K562 (cell line): Measurements from ENCODE around the gene CACNG8. TPM values are rescaled to one million over a fixed set of nuclear protein-coding genes. Genes with fewer than 3 reads are reported as not detected.

ENCODE experiments used
- ATAC-seq: fragments of 200-7000 bp; cut with Tn5 transposase; 3 replicates; pipeline ENCODE4 v1.9.1; 2020; ENCODE audit warnings: moderate library complexity
- BruUV-seq: library from RNA; stranded (reverse); fragments of 400-500 nt; replicated peaks from 2 replicates; lab custom pipeline; 2021; lab: Mats Ljungman, UMichigan
- CTCF ChIA-PET: fragments of 300-600 bp; formaldehyde crosslinking; extraction: SDS; loops from one replicate; lab custom pipeline; 2021; ENCODE audit warnings: low intra/inter-chr PET ratio; lab: Yijun Ruan, JAX
- POLR2A ChIA-PET: fragments of 300-600, 350-650 bp; sonication (Branson Sonifier 250); formaldehyde crosslinking; extraction: SDS; loops from one replicate; lab custom pipeline; 2021; ENCODE audit warnings: antibody characterized with exemption, inconsistent platforms; lab: Yijun Ruan, JAX
- DNase-seq, 4 experiments: peaks; one replicate each; pipeline versions ENCODE4 v3.0.0 to v3.0.0-alpha.2; 2011 to 2018; ENCODE audit warnings: low spot score in 3 of 4, mixed read lengths in 3 of 4; ENCODE audit errors: extremely low read depth in 1 of 4
- FAIRE-seq: peaks from 2 replicates; lab custom pipeline; 2011; peaks lifted over from hg19 to GRCh38; lab: Jason Lieb, UNC
- H2AFZ ChIP-seq: 2 replicates; pipeline ENCODE4 v1.6.0; 2011; ENCODE audit warnings: low read depth, low read length, control low read depth, inconsistent platforms
- H3K27ac ChIP-seq: fragments of 200-600 bp; 3 replicates; pipeline ENCODE4 v1.8.0; 2011; ENCODE audit warnings: low read depth, mild to moderate bottlenecking, control low read depth, inconsistent platforms, low read length, moderate library complexity, mixed read lengths; ENCODE audit errors: extremely low read depth
- H3K27me3 ChIP-seq, 2 experiments: fragments of 300-600 bp in 1 of 2; 2 replicates in 1 of 2; 3 replicates in 1 of 2; pipeline versions ENCODE4 v1.6.0 to v1.8.0; 2011; ENCODE audit warnings: inconsistent platforms in 2 of 2, low read length in 2 of 2, mild to moderate bottlenecking in 1 of 2, mixed read lengths in 1 of 2, moderate library complexity in 1 of 2; ENCODE audit not compliant: control insufficient read depth in 2 of 2, insufficient read depth in 2 of 2
- H3K36me3 ChIP-seq: fragments of 300-600 bp; 3 replicates; pipeline ENCODE4 v1.8.0; 2011; ENCODE audit warnings: mild to moderate bottlenecking, low read length, inconsistent platforms; ENCODE audit not compliant: control insufficient read depth, insufficient read depth
- H3K4me1 ChIP-seq, 2 experiments: fragments of 200-600 bp in 1 of 2; replicated peaks in 1 of 2; 2 replicates in 1 of 2; 3 replicates in 1 of 2; pipeline versions ENCODE4 v1.5.1 to v1.8.0; 2011; ENCODE audit warnings: inconsistent platforms in 2 of 2, low read length in 2 of 2, mild to moderate bottlenecking in 1 of 2, mixed read lengths in 1 of 2, moderate library complexity in 1 of 2; ENCODE audit not compliant: control insufficient read depth in 2 of 2, insufficient read depth in 2 of 2
- H3K4me2 ChIP-seq: 2 replicates; pipeline ENCODE4 v1.6.1; 2011; ENCODE audit warnings: low read length, control low read depth, inconsistent platforms, mixed read lengths; ENCODE audit not compliant: insufficient read depth
- H3K4me3 ChIP-seq: fragments of 200-600 bp; sonication (generic), shearing (Covaris generic); 2 replicates; pipeline ENCODE4 v1.5.1; 2016; ENCODE audit warnings: control low read depth, inconsistent platforms
- H3K79me2 ChIP-seq: fragments of 200-600 bp; 3 replicates; pipeline ENCODE4 v1.8.0; 2011; ENCODE audit warnings: low read length, inconsistent platforms; ENCODE audit not compliant: control insufficient read depth, insufficient read depth
- H3K9ac ChIP-seq, 2 experiments: 2 replicates each; pipeline versions ENCODE4 v1.6.0 to v1.6.1; 2011; ENCODE audit warnings: low read depth in 2 of 2, low read length in 2 of 2, control low read depth in 1 of 2, inconsistent platforms in 1 of 2, mild to moderate bottlenecking in 1 of 2, mixed read lengths in 1 of 2; ENCODE audit not compliant: insufficient read depth in 1 of 2
- H3K9me1 ChIP-seq: one replicate; pipeline ENCODE4 v1.6.0; 2011; ENCODE audit warnings: inconsistent platforms, mild to moderate bottlenecking, low read length, moderate library complexity; ENCODE audit not compliant: control insufficient read depth, insufficient read depth
- H3K9me3 ChIP-seq: replicated peaks from 2 replicates; pipeline ENCODE4 v1.5.1; 2011; ENCODE audit warnings: low read depth, low read length, inconsistent platforms; ENCODE audit not compliant: control insufficient read depth, insufficient read depth
- H4K20me1 ChIP-seq: replicated peaks from 2 replicates; pipeline ENCODE4 v1.6.1; 2011; ENCODE audit warnings: low read length, inconsistent platforms, mixed read lengths; ENCODE audit not compliant: control insufficient read depth, insufficient read depth
- U2AF1 ChIP-seq: fragments of 200-400 bp; formaldehyde crosslinking; optimal IDR thresholded peaks from 2 replicates; pipeline ENCODE3; 2017; ENCODE audit warnings: mild to moderate bottlenecking, low read depth, low read length, moderate library complexity
- WGBS: fragments of 100-300 bp; shearing (Covaris generic); methylation state at CpG from one replicate; pipeline ENCODE4 v1.1.6; 2016; ENCODE audit warnings: low coverage, mixed read lengths; ENCODE audit not compliant: insufficient coverage; ENCODE audit errors: missing lambda C conversion rate; 5-methylcytosine and 5-hydroxymethylcytosine counted together
- in situ Hi-C: fragments of 300-500 bp; cut with MboI; formaldehyde crosslinking; loops from 4 replicates; pipeline ENCODE4 v1.15.0; 2018; ENCODE audit warnings: inconsistent platforms, mixed read lengths
- intact Hi-C: fragments of 100-400 bp; cut with micrococcal nuclease; formaldehyde crosslinking; loops from 2 replicates; pipeline ENCODE4 v1.14.2; 2022
- polyA plus RNA-seq, 8 experiments: library from polyadenylated mRNA; depleted of rRNA in 4 of 8; stranded (reverse) in 5 of 8; unstranded in 3 of 8; fragments of >200 nt; fragmentation: Nextera tagmentation in 2 of 8; fragmentation: Illumina TruSeq in 1 of 8; extraction: Ambion mirVana in 2 of 8; extraction: Trizol in 1 of 8; gene quantifications; 2 replicates each; pipeline versions ENCODE4 v1.2.1 to v1.2.3, GENCODE V29; 2011 to 2014; ENCODE audit warnings: inconsistent platforms in 1 of 8, missing spikeins in 1 of 8
- total RNA-seq, 7 experiments: library from RNA; depleted of rRNA in 6 of 7; stranded (reverse); fragments of >200 nt in 6 of 7; fragmentation: Illumina TruSeq in 2 of 7; extraction: Trizol in 2 of 7; gene quantifications; 2 replicates each; pipeline versions ENCODE4 v1.2.1 to v1.2.3, GENCODE V29; 2011 to 2021; ENCODE audit warnings: low replicate concordance in 1 of 7
- TF ChIP-seq, protein P1 (sequence below), 2 experiments: fragments of 450-650 bp; IDR thresholded peaks; 2 replicates each; pipeline ENCODE4 v1.6.1; 2018; ENCODE audit warnings: mild to moderate bottlenecking in 2 of 2, low read depth in 1 of 2; ENCODE audit not compliant: partially characterized antibody in 2 of 2

Gene CACNG8
- total and polyA plus RNA-seq, 9 of the 15 experiments (the other 6 are each of a cell fraction or from before 2014, with no cell fraction given): 0.02 to 0.05 TPM; not detected in 7

DNA sequence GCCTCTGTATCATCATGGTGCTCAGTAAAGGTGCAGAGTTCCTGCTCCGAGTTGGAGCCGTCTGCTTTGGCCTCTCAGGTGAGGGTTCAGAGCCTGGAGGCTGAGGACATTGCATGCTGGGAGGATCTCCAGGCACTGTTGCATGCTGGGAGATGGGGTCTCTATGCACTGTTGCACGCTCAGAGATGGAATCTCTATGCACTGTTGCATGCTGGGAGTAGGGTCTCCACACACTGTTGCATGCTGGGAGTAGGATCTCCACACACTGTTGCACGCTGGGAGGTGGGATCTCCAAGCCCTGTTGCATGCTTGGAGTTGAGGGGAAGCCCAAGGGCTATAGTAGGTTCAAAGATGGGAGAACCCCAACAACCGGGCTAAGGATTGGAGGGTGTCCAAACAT lies 37.0 kb downstream of the CACNG8 start:
- BruUV-seq: no TSS peak
- ATAC-seq (peak; percentile 43; the same call in 1 of the 3 replicates), DNase-seq (no peak), FAIRE-seq (no peak)
- intact Hi-C loops: no loop called here
- no peak overlapping the region for H3K27ac ChIP-seq
- peaks cover 5 to 17% of the 10 kb centered on the region in 2 experiments; a peak in 2 of 5 replicates for H3K27me3 ChIP-seq
- no peaks in the 10 kb centered on the region for H3K4me1 ChIP-seq
- CTCF ChIA-PET: no interaction called here
- 0% methylated on average over 5 of the region's 5 CpGs for WGBS
- TF ChIP-seq U2AF1: no peak
- TF ChIP-seq, protein P1, sequence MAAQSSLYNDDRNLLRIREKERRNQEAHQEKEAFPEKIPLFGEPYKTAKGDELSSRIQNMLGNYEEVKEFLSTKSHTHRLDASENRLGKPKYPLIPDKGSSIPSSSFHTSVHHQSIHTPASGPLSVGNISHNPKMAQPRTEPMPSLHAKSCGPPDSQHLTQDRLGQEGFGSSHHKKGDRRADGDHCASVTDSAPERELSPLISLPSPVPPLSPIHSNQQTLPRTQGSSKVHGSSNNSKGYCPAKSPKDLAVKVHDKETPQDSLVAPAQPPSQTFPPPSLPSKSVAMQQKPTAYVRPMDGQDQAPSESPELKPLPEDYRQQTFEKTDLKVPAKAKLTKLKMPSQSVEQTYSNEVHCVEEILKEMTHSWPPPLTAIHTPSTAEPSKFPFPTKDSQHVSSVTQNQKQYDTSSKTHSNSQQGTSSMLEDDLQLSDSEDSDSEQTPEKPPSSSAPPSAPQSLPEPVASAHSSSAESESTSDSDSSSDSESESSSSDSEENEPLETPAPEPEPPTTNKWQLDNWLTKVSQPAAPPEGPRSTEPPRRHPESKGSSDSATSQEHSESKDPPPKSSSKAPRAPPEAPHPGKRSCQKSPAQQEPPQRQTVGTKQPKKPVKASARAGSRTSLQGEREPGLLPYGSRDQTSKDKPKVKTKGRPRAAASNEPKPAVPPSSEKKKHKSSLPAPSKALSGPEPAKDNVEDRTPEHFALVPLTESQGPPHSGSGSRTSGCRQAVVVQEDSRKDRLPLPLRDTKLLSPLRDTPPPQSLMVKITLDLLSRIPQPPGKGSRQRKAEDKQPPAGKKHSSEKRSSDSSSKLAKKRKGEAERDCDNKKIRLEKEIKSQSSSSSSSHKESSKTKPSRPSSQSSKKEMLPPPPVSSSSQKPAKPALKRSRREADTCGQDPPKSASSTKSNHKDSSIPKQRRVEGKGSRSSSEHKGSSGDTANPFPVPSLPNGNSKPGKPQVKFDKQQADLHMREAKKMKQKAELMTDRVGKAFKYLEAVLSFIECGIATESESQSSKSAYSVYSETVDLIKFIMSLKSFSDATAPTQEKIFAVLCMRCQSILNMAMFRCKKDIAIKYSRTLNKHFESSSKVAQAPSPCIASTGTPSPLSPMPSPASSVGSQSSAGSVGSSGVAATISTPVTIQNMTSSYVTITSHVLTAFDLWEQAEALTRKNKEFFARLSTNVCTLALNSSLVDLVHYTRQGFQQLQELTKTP (IDR thresholded peaks at IDR 0.05; ENCODE audit: low read depth in 1 of 2, partially characterized antibody in 2 of 2): peak in 1 of 2 experiments; percentile 90
- H3K4me2 ChIP-seq: no peak overlapping the region
- H3K9me1 ChIP-seq: no peaks in the 10 kb centered on the region
- POLR2A ChIA-PET: no interaction called here
- no peaks in the 10 kb centered on the region for H3K79me2 ChIP-seq
- no peak overlapping the region for H2AFZ ChIP-seq
- no peaks in the 10 kb centered on the region for H3K36me3 ChIP-seq
- H3K9me3 ChIP-seq: no peaks in the 10 kb centered on the region
- H3K9ac ChIP-seq: no peak overlapping the region
- no peak overlapping the region for H3K4me3 ChIP-seq
- H4K20me1 ChIP-seq: no peaks in the 10 kb centered on the region
- in situ Hi-C loops: no loop called here
